GM18951 (cell line): ENCODE measurements around the gene PLXNA2.

ENCODE experiments used
- POLR2A ChIP-seq: IDR thresholded peaks from 4 replicates; pipeline ENCODE4 v1.6.1; 2011; ENCODE audit warnings: mild to moderate bottlenecking; ENCODE audit not compliant: insufficient read length, insufficient read depth; ENCODE audit errors: extremely low read depth
- in situ Hi-C: fragments of 300-500 bp; cut with MboI; formaldehyde crosslinking; loops from one replicate; pipeline ENCODE4 v1.12.0; 2022; ENCODE audit warnings: low sequenced_read_pairs, mixed read lengths, inconsistent platforms; ENCODE audit not compliant: unreplicated experiment

Gene PLXNA2

DNA sequence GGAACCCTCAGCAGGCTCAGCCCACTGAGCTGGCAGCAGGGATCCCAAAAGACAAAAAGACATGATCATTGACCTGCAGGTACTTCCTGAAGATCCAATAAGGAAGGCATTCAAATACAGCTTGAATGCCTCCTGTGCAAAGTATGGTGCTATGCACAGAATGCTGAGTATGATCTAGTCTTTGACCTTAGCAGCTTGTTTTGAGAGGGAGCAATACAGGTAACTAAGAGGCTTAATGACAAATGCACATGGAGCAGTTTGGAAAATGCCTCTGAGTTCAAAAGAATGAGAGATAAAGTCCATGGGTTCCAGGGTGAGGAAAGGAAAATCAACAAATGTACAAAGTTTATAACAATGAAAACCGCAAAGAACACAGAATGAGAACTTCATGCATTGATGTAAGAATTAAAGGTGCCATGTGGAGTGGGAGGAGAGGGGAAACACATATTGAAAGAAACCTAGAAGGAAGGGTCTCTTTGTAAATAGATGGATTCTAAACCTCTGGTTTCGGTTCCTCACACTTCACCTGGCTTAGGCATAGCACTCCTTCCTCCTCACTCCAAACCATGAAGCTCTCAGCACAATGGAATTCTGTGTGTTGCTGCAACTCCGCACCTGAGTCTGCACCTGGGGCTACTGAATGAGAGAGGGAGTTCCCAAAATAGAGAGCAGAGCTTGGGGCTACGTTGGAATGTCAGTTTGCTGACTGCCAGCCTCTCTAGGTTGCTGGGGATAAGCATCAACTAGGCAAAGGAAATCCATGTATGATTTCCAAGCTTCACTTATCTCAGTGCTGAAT lies 77.6 kb downstream of the PLXNA2 start:
- no peak for TF ChIP-seq POLR2A
- in situ Hi-C loops = no loop called here

DNA sequence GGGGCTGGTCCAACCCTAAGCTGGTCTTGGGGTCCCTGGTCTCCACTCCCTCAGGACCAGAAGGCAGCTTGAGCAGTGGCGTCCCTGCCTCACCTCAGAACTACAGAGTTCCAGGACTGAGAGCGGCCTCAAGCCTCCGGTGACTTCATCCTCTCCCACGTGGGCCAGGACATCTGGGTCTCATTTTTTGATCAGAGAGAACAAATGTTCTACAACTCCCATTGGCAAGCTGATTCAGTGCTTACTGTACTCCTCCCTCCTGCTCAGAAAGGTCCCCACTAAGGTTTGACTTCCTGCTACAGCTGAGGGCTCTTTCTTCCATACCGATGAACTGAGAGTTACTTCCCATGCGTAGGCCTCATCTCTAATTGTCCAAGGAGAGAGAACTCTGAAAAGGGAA lies 78.5 kb downstream of the PLXNA2 start:
- no peak for TF ChIP-seq POLR2A
- in situ Hi-C loops = no loop called here

DNA sequence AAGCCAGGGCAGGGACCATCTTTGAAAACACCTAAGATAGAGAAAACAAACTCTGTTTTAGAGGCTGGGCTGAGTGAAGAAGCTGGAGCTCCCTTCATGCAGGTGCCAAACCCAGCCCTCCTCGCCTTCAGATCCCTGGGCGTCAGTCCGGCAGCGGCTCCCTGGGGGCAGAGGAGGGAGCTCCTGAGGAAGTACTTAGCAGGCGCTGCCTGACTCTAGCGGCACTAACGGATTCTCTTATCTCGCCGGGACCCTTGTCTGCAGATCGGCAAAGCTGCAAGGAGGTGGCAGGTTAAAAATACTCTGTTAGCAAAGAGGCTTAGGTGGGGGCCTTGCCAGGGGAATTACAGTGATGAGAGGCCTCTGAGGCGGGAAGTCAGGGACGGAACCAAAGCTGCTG lies 79.6 kb downstream of the PLXNA2 start:
- no peak for TF ChIP-seq POLR2A
- in situ Hi-C loops = no loop called here

DNA sequence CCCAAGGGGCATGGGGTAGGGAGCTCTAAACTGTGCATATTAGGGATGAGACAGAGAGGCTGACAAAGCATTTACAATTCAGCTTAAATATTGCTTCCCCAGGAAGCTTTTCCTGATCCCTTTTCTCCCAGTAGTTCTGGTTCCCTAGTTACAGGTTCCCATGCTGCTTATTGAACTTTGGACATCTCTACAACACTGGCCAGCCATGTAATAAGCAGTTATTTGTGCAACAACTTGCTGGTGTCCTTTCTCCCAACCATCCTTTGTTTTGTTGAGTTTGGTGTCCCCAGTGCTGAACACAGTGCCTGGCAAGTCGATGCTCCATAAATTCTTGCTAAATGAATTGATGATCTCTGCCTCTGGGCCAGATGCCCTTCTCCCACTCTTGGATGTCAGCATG lies 80.6 kb downstream of the PLXNA2 start:
- no peak for TF ChIP-seq POLR2A
- in situ Hi-C loops = no loop called here

DNA sequence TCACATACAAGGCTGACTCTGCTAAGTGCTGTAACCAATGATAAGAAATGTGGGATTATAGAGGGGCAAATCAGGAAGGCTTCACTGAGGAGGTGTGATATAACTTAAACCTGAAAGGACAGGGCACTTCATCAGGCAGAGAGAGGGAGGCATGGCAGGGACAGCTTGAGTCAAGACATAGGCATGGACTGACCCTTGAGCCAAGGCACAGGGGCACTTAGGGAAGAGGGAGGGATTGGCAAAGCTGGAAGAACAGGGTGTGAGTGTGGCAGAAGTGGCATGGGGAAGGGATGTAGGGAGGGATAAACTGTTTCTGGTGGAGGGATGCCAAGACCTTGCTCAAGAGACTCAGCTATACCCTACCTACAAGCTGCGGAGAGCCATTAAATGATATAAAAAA lies 81.3 kb downstream of the PLXNA2 start:
- no peak for TF ChIP-seq POLR2A
- in situ Hi-C loops = no loop called here

DNA sequence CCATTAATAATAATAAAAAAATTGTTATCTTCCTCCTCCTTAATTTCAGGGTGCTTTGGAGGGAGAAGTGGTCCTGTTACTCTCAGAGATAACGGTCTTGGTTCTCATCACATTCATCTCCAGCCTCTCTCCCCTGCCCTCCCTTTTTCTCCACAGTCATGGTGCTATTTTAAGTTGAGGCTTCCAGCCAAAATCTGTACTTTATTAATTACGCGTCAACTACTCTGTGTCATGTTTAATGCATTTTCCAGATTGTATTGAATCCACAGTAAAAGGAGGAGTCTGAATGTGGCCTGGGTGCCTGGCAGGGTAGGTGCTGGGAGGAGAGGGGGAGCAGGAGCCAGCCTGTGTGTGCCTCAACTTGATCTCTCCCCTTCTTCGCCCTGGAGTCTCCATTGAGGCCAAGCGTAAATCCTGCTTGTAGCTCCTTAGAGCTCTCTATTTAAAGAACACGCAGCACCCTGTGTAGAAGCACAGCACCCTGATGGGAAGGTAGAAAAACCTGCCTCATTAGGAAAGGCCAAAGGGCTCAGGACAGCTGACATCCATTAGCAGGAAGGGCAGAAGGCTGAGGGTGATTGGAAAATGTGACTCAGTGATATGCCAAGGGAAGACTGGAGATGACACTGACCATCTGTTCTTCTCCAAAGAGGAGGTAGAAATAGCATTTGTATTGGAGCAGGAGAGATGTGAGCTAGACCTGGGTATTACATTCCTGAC lies 82.4 kb downstream of the PLXNA2 start:
- no peak for TF ChIP-seq POLR2A
- in situ Hi-C loops = no loop called here

DNA sequence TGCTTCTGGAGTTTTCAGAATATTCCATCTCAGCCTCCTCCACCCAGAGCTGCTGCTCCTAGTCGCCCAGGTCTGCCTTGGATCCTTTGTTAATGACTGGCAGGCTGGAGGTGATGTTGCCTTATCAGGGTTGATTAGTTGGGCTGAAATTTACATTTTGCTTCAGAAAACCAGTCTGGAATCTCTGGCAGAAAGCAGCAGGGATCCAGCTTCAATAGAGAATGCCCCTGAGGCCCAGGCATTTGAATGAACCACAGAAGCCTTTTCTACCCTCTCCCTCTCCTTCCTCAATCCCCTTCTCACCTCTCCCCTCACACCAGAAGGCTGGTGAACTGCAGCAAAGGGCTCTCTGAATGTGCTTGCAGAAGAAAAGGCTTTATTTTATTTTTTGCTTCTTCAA lies 83.2 kb downstream of the PLXNA2 start:
- in situ Hi-C loops = no loop called here

DNA sequence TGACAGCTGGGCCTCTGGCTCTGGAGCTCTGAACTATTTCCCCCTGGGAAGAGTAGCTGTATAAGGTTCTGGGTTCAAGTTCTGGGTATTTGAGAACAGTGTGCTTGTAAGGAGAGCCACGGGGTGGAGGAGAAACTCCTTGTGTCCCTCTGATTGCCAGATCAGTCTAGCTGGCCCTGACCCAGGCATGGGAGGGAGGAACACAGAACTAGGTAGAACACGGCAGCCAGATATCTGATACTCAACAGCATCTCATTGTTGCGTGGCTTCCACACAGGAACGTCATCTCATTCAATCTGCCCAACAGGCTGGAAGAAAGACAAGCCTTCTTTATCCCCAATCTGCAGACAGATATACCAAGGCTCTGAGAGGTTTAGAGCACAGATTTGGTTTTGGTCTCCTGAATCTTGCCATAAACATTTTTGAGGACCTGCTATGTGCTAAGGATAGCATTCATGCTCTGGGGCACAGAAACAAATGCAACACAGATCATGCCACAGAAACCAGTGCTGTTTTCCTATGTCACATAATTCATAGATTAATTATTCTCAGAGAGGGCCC lies 83.8 kb downstream of the PLXNA2 start:
- in situ Hi-C loops = no loop called here
- no peak for TF ChIP-seq POLR2A

More for the DNA sequence above, 83.2 kb downstream of the PLXNA2 start:
- no peak for TF ChIP-seq POLR2A

DNA sequence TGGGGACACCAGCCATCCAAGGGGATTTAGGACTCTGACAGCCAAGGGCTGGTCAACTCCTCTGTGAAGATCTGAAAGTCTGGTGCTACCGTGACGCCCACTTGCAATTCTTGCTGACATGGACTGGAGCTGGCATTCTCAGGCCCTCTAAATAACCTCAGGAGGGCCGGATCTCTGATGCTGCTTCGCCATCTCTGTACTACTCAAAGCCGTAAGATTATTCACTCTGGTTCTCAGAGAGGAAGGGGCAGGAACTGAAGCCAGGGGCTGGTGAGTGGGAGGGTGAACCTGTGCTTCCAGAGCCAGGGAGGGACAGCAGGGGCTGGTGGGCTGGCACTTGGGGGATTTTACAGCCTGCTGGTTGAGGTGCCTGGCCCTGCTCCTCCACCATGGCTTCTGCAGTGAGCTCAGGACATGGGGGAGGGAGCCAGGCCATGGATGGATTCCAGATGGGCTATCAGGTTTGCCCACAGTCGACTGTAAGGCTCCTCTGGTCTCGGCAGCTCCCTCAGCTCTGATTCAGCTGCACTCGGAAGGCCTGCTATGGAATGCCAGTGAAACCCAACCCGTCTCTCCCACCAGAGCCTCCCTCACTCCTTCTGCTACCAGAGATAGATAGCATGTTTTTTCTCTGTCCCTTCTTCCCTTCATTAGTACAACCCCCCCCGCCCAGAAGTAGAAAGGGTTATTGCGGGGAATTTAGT lies 84.5 kb downstream of the PLXNA2 start:
- in situ Hi-C loops = no loop called here
- no peak for TF ChIP-seq POLR2A

DNA sequence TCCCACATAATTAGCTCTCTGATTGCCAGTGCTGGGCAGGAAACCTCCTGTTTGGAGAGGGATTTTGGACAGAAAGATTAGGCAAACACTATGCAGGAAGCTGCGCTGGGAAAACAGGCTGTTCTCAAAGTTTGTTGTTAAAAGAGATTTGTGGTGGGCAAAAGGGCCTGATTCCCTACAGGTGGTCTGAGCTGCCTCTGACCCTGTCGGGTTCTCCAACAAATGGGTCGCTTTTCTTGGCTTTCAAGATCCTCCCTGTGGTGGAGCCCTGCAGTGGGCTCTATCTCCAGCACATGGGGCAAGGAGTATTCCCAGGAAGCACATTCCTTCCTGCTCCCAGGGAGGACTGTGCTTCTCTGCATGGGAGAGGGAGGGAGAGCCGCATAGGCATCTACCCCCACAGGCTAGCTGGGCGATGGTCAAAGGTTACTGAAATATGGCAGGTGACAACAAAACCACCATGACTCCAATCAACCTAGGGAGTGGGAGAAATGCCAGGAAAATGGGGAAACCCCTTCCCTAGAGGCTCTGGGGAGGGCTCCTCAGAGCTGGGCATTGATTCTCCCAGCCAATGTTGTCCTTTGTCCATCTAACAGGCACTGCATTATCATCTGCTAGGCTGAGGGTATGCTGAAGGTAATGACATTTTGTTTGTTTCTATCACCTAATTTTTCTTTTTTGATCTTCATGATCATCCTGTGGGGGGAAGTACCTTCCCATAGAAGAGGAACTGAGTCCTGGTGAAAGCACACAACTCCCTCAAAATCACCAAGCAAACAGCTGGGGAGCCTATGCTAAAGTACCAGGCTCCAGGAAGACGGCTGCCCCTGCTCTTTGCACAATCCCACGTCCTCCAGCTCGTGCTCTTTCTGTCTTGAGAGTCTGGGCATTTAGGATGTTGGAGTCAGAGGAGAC lies 85.3 kb downstream of the PLXNA2 start:
- in situ Hi-C loops = no loop called here
- TF ChIP-seq POLR2A = no peak

DNA sequence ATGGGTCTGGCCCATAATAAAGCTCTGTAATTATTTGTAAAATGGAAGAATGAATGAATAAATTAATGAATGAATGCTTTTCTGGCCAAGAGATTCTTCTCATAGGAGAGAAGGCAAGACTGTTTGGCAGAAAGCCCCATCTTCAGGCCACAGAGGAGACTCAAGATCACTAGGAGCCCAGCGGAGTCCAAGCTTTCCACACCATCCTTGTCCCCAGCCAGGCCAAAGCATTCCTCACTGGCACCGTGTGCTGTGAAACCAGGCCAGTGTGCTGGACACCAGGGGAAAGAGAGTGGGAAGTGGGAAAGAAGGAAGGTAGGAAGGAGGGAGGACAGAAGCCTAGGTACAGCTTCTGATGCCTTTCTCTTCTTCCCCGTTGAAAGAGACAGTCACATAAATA lies 86.4 kb downstream of the PLXNA2 start:
- no peak for TF ChIP-seq POLR2A

DNA sequence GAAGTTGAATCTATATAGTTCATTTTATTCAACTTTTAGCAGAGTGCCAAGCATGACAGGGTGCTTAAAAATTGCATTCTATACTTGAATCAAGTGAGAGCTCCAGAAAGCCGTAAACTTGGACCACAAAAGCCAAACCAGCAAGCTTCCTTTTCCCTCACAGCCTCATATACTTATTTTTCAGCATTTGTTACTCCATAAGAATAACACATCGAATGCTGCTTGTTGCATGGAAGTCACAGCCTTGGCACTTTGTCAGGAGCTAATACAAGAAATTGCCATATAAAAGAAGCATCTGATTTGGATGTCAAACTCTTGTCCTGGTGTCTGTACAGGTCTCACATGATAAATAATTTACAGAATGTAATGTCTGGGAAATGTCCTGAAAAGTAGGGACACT lies 87.4 kb downstream of the PLXNA2 start:
- in situ Hi-C loops = no loop called here
- TF ChIP-seq POLR2A = no peak

More for the DNA sequence above, 86.4 kb downstream of the PLXNA2 start:
- in situ Hi-C loops = no loop called here

DNA sequence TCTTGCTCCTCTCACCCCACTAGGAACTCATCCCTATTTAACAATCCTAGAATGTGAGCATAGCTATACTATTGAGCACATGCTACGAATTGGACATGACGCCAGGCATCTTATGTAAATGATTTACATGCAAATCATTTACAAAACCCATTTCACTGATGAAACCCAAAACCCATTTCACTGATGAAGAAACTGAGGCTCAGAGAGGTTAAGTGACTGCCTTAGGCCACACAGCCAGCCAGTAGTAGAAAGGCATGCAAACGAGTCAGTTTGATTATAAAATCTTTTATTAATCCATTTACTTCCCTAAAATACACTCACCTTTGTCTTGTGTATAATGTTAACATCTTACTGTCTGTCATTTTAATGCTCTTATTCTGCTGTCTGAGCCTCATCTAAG lies 87.9 kb downstream of the PLXNA2 start:
- no peak for TF ChIP-seq POLR2A
- in situ Hi-C loops = no loop called here
